Stimulated activated CD4-positive, alpha-beta T cell treated with anti-CD3 and anti-CD28 coated beads, Interleukin-2, amount 100 ng/mL, for 4 hours (primary cell): ENCODE measurements around the gene CDKN1A.
"Not testable (repeated sequence)": the region's sequence is repeated elsewhere in the genome, so short reads cannot be mapped to it uniquely, and the experiment has no call there.

ENCODE experiments used
- DNase-seq: peaks from one replicate; pipeline ENCODE4 v3.0.0-alpha.2; 2020; ENCODE audit warnings: low read depth

CDKN1A gene

DNA sequence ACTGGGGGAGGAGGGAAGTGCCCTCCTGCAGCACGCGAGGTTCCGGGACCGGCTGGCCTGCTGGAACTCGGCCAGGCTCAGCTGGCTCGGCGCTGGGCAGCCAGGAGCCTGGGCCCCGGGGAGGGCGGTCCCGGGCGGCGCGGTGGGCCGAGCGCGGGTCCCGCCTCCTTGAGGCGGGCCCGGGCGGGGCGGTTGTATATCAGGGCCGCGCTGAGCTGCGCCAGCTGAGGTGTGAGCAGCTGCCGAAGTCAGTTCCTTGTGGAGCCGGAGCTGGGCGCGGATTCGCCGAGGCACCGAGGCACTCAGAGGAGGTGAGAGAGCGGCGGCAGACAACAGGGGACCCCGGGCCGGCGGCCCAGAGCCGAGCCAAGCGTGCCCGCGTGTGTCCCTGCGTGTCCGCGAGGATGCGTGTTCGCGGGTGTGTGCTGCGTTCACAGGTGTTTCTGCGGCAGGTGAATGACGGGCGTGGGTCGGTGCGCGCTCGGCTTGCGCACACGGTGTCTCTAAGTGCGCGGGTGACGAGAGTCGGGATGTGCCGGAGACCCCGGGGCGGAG, at the start of gene CDKN1A:
CDKN1A (plus strand) TSS at position 227 of the 555 bp plus-strand sequence. CDS start 5,388 bp downstream, outside the sequence.
- peak; percentile 60 for DNase-seq

GRCh38 chr6:36629784-36630183, 48.7 kb upstream of the CDKN1A start:
- DNase-seq = no peak

GRCh38 chr6:36631326-36632011, 47.0 kb upstream of the CDKN1A start:
- DNase-seq = no peak

DNA sequence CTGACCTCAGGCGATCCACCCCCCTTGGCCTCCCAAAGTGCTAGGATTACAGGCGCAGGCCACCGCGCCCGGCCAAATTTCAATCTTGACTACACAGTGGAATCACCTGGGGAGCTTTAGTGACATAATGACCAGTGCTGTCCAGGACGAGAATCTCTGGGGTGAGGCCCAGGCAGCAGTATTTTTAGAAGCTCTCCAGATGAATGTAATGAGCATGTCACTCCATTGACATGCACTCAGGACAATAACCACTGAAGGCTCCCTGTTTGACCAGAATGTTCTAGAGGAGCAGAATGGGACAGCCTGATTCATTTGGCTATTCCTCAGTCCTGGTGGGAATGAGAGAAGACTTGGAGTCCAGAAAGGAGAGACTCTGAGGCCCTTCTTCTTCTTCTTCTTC, 45.1 kb upstream of the CDKN1A start:
- no peak for DNase-seq

- no peak for DNase-seq
Observed at GRCh38 chr6:36633915-36634314, 44.6 kb upstream of the CDKN1A start.

DNA sequence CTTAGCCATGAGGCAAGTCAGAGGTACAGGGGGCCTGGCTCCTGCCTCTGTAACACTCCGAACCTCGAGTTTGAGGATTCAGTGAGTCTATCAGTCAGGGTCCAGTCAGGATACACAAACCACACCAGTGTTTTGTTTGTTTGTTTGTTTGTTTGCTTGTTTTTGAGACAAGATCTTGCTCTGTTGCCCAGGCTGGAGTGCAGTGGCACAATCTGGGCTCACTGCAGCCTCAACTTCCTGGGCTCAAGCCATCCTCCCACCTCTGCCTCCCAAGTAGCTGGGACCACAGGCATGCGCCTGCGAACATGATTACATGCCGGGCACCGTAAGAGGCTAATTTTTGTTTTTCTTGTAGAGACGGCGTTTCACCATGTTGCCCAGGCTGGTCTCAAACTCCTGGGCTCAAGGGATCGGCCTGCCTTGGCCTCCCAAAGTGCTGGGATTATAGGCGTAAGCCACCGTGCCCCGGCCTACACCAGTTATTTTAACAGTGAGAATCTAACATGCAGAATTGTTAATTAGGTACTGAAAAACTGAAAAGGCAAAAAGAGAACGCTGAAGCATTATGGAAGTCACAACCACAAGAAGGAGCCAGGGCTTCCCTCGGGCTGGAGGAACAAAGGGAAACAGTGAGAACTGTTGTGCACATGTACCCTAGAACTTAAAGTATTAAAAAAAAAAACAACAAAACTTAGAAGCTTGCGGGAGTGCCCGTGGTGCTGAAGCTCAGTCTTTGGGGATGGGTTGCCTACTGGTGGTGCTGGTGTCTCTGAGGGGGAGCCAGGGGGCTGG, 44.0 kb upstream of the CDKN1A start:
- DNase-seq = no peak

DNA sequence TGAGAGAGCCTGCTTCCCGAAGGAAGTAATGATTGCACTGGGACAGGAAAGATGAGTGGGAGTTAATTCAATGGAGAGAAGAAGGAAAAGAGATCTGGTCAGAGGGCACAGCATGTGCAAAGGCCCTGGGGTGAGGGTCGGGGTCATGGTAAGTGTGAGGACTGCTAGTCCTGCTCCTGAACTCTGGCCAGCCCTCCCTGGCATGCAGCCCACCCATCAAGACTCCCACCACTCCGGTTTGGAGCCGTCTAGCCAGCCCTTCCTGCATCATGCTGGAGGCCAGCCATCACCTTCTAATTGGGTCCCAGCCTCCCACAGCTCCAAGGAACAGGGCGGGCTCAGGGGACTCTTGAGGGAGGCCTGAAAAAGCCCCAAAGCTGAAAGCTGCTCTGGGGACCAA, 42.2 kb upstream of the CDKN1A start:
- DNase-seq = no peak

DNA sequence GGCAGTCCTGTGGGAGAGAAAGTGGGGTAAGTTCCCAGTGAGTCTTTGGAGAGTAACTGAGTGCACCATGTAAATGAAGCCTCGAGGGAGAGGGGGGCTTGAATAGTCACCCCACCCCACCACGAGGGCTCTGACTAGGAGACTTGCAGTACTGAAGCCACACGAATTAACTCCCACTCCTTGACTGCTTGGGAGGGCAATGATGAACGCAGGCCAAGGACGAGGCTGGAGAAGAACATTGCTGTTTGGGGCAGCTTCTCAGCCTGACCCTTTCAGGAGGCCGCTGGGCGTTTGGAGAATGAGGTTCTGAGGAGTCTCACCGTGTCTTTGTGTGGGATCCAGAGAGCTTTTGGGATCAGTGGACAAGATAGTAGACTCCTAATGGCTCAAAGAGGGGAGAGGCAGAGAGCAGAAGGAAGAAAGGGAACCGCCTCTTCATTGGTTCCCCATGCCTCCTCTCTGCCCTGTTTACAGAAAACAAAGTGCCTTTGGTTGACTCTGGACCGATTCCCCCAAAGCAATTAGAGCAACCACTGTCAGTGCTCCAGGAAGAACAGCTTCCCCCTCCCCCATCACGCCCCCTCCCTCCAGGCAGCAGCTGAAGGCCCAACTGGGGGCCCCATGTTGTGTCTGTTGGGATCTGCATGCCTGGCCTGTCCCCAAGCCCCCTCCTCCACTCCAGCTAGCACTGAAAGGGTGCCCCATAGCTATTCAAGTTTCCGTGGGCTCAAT, 41.7 kb upstream of the CDKN1A start:
- no peak for DNase-seq

GRCh38 chr6:36638579-36638978, 39.9 kb upstream of the CDKN1A start:
- DNase-seq = no peak

GRCh38 chr6:36639171-36639808, 39.2 kb upstream of the CDKN1A start:
- DNase-seq = no peak

DNA sequence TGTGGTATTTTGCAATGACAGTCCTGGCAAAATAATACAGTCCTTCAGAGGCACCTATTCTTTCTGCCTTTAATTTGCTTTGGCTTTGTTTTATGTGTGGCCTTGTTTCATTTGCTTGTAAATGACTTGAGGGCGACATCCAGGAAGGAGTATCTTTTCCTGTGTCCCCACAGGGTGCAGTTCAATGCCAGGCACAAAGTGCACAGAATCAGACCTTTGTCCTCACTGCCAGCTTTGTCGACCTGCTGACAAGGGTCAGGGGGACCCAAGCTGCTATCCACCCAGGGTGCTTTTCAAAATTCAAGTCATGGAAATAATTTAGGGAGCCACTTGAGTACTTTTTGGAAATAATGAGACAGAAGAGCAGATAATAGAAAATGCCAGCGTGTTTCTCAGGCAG, 37.0 kb upstream of the CDKN1A start:
- no peak for DNase-seq

- no peak for DNase-seq
Observed at GRCh38 chr6:36642913-36643817, 35.3 kb upstream of the CDKN1A start.

GRCh38 chr6:36643977-36644376, 34.5 kb upstream of the CDKN1A start:
- no peak for DNase-seq

DNA sequence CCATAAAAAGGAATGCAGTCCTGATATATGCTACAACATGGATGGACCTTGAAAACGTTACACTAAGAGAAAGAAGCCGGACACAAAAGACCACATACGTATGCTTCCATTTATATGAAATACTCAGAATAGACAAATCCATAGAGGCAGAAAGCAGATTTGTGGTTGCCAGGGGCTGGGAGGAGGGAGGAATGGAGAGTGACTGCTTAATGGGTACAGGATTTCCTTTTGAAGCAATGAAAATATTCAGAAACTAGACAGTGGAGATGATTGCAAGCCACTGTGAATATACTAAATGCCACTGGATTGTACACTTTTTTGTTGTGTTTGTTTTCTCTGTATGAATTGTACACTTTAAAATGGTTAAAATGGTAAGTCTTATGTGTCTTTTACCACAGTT, 29.4 kb upstream of the CDKN1A start:
- no peak for DNase-seq

DNA sequence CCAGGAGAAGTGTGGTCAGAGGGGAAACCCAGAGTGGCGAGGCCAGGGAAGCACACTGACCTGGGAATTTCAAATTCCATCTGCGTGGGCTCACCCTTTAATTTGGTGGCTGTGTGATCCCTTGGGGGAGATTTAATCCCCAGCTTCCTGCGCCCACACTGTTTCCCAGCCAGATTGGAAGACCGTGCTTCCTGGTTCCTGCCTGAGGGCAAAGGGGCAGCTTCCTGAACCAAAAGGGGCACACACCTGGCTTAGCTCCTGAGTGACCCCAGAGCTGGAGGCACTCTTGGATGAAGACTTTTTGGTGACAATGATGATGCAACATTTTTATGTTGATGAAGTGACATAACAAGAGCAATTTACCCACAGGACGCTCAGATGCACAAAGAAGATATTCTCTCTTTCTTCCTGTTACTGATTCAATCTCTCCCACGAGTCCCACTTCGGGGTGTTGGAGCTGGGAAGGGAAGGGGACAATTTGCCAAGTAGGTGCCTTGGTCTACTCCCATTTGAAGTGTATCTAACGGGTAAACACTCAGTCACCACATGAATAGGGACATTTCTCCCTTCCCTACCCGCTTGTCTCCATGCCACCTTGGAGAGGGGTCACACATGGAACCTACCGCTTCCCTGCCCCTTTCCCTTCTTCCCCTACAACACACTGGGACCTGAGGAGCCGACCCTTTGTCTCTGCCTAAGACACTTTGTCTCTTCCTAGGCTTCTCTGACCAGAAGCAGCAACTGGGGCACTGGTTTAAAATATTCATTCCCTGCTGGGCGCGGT, 28.6 kb upstream of the CDKN1A start:
- DNase-seq = no peak

DNA sequence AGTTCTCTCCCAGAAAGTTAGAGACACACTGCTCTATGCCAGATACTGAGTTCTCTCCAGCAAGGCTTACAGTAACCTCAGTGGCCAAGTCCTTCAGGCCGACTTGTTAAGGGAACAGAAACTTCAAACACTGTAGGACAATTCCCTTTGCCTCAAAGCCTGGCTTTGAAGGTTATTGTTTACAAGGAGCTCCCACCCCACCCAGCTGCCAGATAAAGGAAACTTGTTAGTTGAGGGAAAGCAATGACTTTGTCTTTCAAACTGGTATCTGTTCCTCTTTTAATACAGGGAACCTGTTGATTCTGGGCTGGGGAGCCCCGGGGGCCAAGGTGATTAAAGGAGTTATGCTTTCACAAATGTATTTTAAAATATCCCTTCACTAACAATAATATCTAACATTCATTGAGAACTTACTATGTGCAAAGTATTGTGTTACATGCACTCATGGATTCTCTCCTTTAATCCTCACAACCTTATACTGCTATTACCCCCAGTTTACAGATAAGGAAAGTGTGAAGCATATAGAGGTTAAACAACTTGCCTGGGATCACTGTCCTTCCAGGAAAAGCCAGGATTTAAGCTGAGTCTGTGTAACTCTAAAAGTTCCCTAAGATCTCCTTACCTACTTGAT, 27.6 kb upstream of the CDKN1A start:
- no peak for DNase-seq

DNA sequence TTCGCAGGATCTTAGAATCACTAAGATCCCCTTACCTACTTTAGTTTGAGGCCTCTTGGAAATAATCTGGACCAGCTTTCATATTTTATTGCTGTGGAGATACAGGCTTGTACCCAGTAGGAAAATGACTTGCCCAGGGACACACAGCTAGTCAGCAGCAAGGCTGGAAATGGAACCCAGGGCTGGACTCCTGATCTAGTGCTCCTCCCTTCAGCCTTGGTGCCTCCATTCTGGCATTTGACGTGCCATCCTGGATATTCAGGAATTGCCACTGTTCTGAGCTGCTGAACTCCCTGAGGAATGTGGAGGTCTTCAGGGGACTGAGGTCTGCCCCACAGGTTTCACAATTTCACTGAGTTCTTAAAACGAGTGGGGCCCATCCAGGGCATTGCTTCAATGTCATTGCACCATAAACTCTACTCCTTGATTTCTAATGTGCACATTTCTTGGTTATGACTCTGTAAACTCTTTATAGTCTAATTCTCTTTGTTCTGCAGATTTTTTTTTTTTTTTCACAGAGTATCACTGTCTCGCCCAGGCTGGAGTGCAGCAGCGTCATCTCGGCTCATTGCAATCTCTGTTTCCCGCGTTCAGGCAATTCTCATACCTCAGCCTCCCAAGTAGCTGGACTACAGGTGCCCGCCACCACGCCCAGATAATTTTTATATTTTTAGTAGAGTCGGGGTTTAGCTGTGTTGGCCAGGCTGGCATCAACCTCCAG, 26.7 kb upstream of the CDKN1A start:
- DNase-seq = no peak

DNA sequence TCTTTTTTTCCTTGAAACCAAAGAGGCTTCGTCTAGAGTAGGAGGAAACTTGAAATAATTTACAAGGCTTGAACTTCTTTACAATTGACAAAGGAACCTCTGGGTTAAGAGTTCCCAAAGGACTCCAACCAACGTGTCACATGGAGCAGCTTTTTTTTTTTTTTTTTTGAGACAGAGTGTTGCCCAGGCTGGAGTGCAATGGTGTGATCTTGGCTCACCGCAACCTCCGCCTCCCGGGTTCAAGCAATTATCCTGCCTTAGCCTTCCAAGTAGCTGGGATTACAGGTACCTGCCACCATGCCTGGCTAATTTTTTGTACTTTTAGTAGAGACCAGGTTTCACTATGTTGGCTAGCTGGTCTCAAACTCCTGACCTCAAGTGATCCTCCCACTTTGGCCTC, 24.0 kb upstream of the CDKN1A start:
- DNase-seq = not testable (repeated sequence)

GRCh38 chr6:36655085-36655724, 23.3 kb upstream of the CDKN1A start:
- no peak for DNase-seq
